Neural cell (in vitro differentiated cells): ENCODE data around the gene RASGEF1C. TPM values are rescaled to one million over a fixed set of nuclear protein-coding genes. Genes with fewer than 3 reads are reported as not detected.

ENCODE experiments used
- H2AFZ ChIP-seq: fragments of 200-600, 300-800 bp; sonication (generic), shearing (Covaris generic); 2 replicates; pipeline ENCODE4 v1.6.0; 2014; ENCODE audit warnings: low read depth, mild to moderate bottlenecking, antibody characterized with exemption, low read length, moderate library complexity
- H3F3A ChIP-seq: fragments of 200-600 bp; shearing (Covaris generic); 2 replicates; pipeline ENCODE4 v1.6.1; 2016; ENCODE audit warnings: mild to moderate bottlenecking, moderate library complexity, mixed read lengths, antibody characterized with exemption, low read length; ENCODE audit not compliant: insufficient read depth, poor library complexity, severe bottlenecking
- H3K27ac ChIP-seq: fragments of 200-600, 300-800 bp; sonication (generic), shearing (Covaris generic); 2 replicates; pipeline ENCODE4 v1.5.1; 2014; ENCODE audit warnings: mild to moderate bottlenecking, low read length, moderate library complexity
- H3K27me3 ChIP-seq: fragments of 300-800, 200-600 bp; sonication (generic), shearing (Covaris generic); 2 replicates; pipeline ENCODE4 v1.6.0; 2014; ENCODE audit warnings: mild to moderate bottlenecking, low read depth, low read length, moderate library complexity; ENCODE audit not compliant: insufficient read depth
- H3K36me3 ChIP-seq: fragments of 300-800, 200-600 bp; sonication (generic), shearing (Covaris generic); 2 replicates; pipeline ENCODE4 v1.5.1; 2014; ENCODE audit warnings: mild to moderate bottlenecking, antibody characterized with exemption, low read length, moderate library complexity; ENCODE audit not compliant: insufficient read depth
- H3K4me2 ChIP-seq: fragments of 300-800, 200-600 bp; sonication (generic), shearing (Covaris generic); 2 replicates; pipeline ENCODE4 v1.6.0; 2014; ENCODE audit warnings: mild to moderate bottlenecking, low read length
- H3K4me3 ChIP-seq: fragments of 300-800, 200-600 bp; sonication (generic), shearing (Covaris generic); 2 replicates; pipeline ENCODE4 v1.5.1; 2014; ENCODE audit warnings: mild to moderate bottlenecking, low read length, moderate library complexity
- H3K79me2 ChIP-seq: fragments of 200-600 bp; shearing (Covaris generic); replicated peaks from 2 replicates; pipeline ENCODE4 v1.6.0; 2014; ENCODE audit warnings: mild to moderate bottlenecking, low read length, moderate library complexity; ENCODE audit not compliant: insufficient read depth
- H3K9ac ChIP-seq: fragments of 300-800, 200-600 bp; sonication (generic), shearing (Covaris generic); 2 replicates; pipeline ENCODE4 v1.6.1; 2016; ENCODE audit warnings: mild to moderate bottlenecking, low read length, mixed read lengths
- H3K9me2 ChIP-seq: fragments of 200-600 bp; shearing (Covaris generic); 2 replicates; pipeline ENCODE4 v1.6.1; 2016; ENCODE audit warnings: mild to moderate bottlenecking, low read length, mixed read lengths; ENCODE audit not compliant: insufficient read depth
- H3K9me3 ChIP-seq: fragments of 200-600, 300-800 bp; sonication (generic), shearing (Covaris generic); 2 replicates; pipeline ENCODE4 v1.6.1; 2016; ENCODE audit warnings: mild to moderate bottlenecking, mixed run types, low read length, moderate library complexity, mixed read lengths
- H4K20me1 ChIP-seq: fragments of 200-600 bp; shearing (Covaris generic); 2 replicates; pipeline ENCODE4 v1.6.1; 2016; ENCODE audit warnings: mild to moderate bottlenecking, mixed run types; ENCODE audit not compliant: insufficient read depth
- EP300 ChIP-seq: fragments of 450-650 bp; conservative IDR thresholded peaks from 2 replicates; pipeline ENCODE4 v1.6.1; 2014; ENCODE audit warnings: antibody characterized with exemption, mild to moderate bottlenecking, moderate library complexity; ENCODE audit not compliant: poor library complexity, severe bottlenecking
- EZH2 ChIP-seq: fragments of 200-600, 300-800 bp; shearing (Covaris generic), sonication (generic); IDR thresholded peaks from 2 replicates; pipeline ENCODE4 v1.6.1; 2014; ENCODE audit warnings: antibody characterized with exemption, low read length, borderline replicate concordance, mild to moderate bottlenecking; ENCODE audit not compliant: insufficient read depth, poor library complexity, severe bottlenecking
- MXI1 ChIP-seq: fragments of 450-650 bp; conservative IDR thresholded peaks from 2 replicates; pipeline ENCODE4 v1.6.1; 2014; ENCODE audit warnings: antibody characterized with exemption, mild to moderate bottlenecking; ENCODE audit not compliant: poor library complexity, severe bottlenecking
- POLR2AphosphoS5 ChIP-seq: IDR thresholded peaks from 2 replicates; pipeline ENCODE4 v1.6.1; 2012
- RAD21 ChIP-seq: fragments of 450-650 bp; conservative IDR thresholded peaks from 2 replicates; pipeline ENCODE4 v1.6.1; 2014; ENCODE audit warnings: antibody characterized with exemption, mild to moderate bottlenecking, moderate library complexity
- SMC3 ChIP-seq: fragments of 450-650 bp; conservative IDR thresholded peaks from 2 replicates; pipeline ENCODE4 v1.6.1; 2014; ENCODE audit warnings: antibody characterized with exemption, mild to moderate bottlenecking, moderate library complexity; ENCODE audit not compliant: poor library complexity
- TAF1 ChIP-seq: IDR thresholded peaks from 2 replicates; pipeline ENCODE4 v1.6.1; 2012; ENCODE audit warnings: low read depth
- polyA plus RNA-seq: library from polyadenylated mRNA; depleted of rRNA; stranded (reverse); fragments of >200 nt; gene quantifications from 2 replicates; pipeline ENCODE4 v1.2.3, GENCODE V29; 2014
- TF ChIP-seq, protein P1 (sequence below): fragments of 450-650 bp; IDR thresholded peaks from 2 replicates; pipeline ENCODE4 v1.5.1; 2014; ENCODE audit warnings: antibody characterized with exemption, mild to moderate bottlenecking, moderate library complexity; ENCODE audit not compliant: poor library complexity, severe bottlenecking
- TF ChIP-seq, protein P2 (sequence below): IDR thresholded peaks from 2 replicates; pipeline ENCODE4 v1.6.1; 2012; ENCODE audit warnings: borderline replicate concordance

The RASGEF1C gene
- polyA plus RNA-seq, 1 donor from 2014 or later: 5.3 TPM

DNA sequence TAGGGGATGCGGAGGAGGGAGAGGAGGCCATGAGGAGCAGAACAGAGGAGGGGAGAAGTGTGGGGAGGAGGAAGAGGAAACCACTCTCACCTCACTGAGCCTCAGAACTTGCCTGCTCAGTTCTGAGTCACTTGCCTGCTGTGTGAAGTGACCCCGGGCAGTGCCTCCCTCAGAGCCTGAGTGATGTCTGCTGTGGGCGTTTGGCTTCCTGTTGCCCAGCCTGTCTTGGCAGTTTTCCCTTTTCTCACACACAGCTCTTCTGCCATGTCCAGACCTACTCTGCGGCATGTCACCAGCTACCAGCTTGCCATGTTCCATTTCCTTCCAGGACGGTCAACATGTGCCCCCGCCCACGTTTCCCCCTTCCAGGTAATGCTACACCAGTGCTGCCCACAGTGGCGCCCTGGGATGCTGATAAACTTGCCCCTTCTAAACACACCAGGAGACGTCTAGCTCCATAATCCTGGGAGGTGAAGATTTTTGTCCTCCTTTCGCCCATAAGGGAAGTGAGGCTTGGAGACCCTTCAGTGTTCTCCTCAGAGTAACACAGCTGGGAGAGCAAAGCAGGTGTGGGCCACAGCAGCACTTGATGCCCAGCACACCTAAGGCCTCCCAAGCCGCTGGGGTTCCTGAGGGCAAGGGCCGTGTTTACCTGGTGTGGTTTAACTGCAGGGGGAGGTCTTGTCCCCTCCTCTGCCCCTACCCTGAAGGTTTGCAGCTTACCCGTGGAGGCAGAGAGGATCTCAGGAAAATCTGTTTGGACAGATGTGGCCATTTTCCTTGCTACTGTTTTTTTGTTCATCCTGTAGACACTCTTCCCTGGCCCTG, 73.7 kb downstream of the RASGEF1C start:
- TF ChIP-seq MXI1 (no peak), EZH2 (no peak), TAF1 (no peak), RAD21 (no peak), POLR2AphosphoS5 (no peak)
- TF ChIP-seq, protein P1, sequence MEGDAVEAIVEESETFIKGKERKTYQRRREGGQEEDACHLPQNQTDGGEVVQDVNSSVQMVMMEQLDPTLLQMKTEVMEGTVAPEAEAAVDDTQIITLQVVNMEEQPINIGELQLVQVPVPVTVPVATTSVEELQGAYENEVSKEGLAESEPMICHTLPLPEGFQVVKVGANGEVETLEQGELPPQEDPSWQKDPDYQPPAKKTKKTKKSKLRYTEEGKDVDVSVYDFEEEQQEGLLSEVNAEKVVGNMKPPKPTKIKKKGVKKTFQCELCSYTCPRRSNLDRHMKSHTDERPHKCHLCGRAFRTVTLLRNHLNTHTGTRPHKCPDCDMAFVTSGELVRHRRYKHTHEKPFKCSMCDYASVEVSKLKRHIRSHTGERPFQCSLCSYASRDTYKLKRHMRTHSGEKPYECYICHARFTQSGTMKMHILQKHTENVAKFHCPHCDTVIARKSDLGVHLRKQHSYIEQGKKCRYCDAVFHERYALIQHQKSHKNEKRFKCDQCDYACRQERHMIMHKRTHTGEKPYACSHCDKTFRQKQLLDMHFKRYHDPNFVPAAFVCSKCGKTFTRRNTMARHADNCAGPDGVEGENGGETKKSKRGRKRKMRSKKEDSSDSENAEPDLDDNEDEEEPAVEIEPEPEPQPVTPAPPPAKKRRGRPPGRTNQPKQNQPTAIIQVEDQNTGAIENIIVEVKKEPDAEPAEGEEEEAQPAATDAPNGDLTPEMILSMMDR: no peak
- Histone ChIP-seq H3K9me3 (no peaks in the 10 kb centered on the region), H3F3A (no peaks in the 10 kb centered on the region), H3K4me3 (no peak overlapping the region), H3K27ac (no peak overlapping the region), H3K27me3 (no peaks in the 10 kb centered on the region), H2AFZ (no peak overlapping the region), H3K9ac (no peak overlapping the region), H4K20me1 (no peaks in the 10 kb centered on the region), H3K36me3 (no peaks in the 10 kb centered on the region), H3K4me2 (no peak overlapping the region), H3K9me2 (no peaks in the 10 kb centered on the region), H3K79me2 (no peaks in the 10 kb centered on the region)

DNA sequence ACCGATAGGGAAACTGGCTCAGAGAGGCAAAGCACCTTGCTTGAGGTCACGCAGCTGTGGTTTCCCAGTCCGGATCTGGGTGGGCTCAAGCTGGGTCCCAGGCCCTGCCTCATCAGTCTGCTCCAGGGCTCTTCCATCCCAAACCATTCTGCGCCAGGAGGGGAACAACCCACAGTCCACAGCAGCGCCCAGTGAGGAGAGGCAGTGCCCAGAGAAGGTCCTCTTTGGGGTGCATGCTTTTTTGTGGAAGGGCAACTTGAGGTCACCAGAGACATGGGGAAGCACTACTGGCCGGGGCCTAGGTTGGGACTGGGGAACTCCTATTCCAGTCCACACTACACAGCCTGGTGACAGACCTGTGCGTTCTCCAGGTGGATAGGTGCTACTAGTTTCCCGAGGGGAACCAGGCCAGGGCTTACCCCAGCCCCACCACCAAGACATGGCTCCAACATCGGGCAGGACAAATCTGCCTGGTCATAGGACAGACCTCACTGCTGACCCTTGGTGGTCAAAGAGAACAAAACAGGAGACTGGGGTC, 75.0 kb downstream of the RASGEF1C start:
- Histone ChIP-seq H4K20me1 (no peaks in the 10 kb centered on the region), H3K9ac (no peak overlapping the region), H3K4me2 (no peak overlapping the region), H3K36me3 (no peaks in the 10 kb centered on the region), H3K79me2 (no peaks in the 10 kb centered on the region), H3K27me3 (no peaks in the 10 kb centered on the region), H3F3A (no peaks in the 10 kb centered on the region), H3K9me3 (no peaks in the 10 kb centered on the region), H3K4me3 (no peak overlapping the region), H2AFZ (no peak overlapping the region), H3K27ac (no peak overlapping the region), H3K9me2 (no peaks in the 10 kb centered on the region)
- TF ChIP-seq RAD21 (no peak), MXI1 (no peak), EZH2 (no peak), SMC3 (no peak), EP300 (no peak), POLR2AphosphoS5 (no peak), TAF1 (no peak)
- TF ChIP-seq, protein P2, sequence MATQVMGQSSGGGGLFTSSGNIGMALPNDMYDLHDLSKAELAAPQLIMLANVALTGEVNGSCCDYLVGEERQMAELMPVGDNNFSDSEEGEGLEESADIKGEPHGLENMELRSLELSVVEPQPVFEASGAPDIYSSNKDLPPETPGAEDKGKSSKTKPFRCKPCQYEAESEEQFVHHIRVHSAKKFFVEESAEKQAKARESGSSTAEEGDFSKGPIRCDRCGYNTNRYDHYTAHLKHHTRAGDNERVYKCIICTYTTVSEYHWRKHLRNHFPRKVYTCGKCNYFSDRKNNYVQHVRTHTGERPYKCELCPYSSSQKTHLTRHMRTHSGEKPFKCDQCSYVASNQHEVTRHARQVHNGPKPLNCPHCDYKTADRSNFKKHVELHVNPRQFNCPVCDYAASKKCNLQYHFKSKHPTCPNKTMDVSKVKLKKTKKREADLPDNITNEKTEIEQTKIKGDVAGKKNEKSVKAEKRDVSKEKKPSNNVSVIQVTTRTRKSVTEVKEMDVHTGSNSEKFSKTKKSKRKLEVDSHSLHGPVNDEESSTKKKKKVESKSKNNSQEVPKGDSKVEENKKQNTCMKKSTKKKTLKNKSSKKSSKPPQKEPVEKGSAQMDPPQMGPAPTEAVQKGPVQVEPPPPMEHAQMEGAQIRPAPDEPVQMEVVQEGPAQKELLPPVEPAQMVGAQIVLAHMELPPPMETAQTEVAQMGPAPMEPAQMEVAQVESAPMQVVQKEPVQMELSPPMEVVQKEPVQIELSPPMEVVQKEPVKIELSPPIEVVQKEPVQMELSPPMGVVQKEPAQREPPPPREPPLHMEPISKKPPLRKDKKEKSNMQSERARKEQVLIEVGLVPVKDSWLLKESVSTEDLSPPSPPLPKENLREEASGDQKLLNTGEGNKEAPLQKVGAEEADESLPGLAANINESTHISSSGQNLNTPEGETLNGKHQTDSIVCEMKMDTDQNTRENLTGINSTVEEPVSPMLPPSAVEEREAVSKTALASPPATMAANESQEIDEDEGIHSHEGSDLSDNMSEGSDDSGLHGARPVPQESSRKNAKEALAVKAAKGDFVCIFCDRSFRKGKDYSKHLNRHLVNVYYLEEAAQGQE: no peak
- TF ChIP-seq, protein P1: no peak
